ENCODE measurements around the gene UNC13C. TPM values are rescaled to one million over a fixed set of nuclear protein-coding genes. Genes with fewer than 3 reads are reported as not detected.
"Not testable (repeated sequence)": the region's sequence is repeated elsewhere in the genome, so short reads cannot be mapped to it uniquely, and the experiment has no call there.

The UNC13C gene
- total RNA-seq (2014; rRNA removed; shearing (Covaris generic)) (not detected in 2 replicates), polyA plus RNA-seq (2016; fragmentation: Nextera tagmentation; extraction: Ambion mirVana) (not detected in 2 replicates)

GRCh38 chr15:53978253-53978906 lies at the start of gene UNC13C:
Gene UNC13C, plus strand, starts transcription at chr15:53978441. Its CDS starts 34,463 bp downstream, at chr15:54012904.
- no peak within 1 kb of the TSS for H3K4me2 ChIP-seq (ENCODE audit: unreplicated experiment)
- H3K9me2 ChIP-seq (ENCODE audit: insufficient read depth): no peaks in the 10 kb centered on the region
- H3K4me1 ChIP-seq (ENCODE audit: insufficient read depth): no peaks in the 10 kb centered on the region
- in situ Hi-C loops (cut with MboI): no loop called here
- TF ChIP-seq EZH2phosphoT487 (IDR thresholded peaks at IDR 0.05; ENCODE audit: insufficient read depth, low read depth) (no peak), EZH2 (IDR thresholded peaks at IDR 0.05; ENCODE audit: insufficient read depth, poor library complexity, severe bottlenecking) (no peak)
- H3K4me3 ChIP-seq: peak within 1 kb of the TSS; percentile 29
- no peaks in the 10 kb centered on the region for H3K9me3 ChIP-seq (ENCODE audit: low read depth)
- H4K20me1 ChIP-seq (ENCODE audit: insufficient read depth): no peaks in the 10 kb centered on the region
- no peak within 1 kb of the TSS for H3K9ac ChIP-seq
- H2AFZ ChIP-seq: 0 out of 2 replicates have a peak within 1 kb of the TSS, but pooled peaks have one; percentile 14
- no peaks in the 10 kb centered on the region for H3K79me2 ChIP-seq (ENCODE audit: insufficient read depth)
- DNase-seq: peak; percentile 3
- 2% methylated on average over 30 of the region's 30 CpGs for WGBS, 2 experiments (ENCODE audit: low coverage in 1 of 2, low lambda C conversion rate in 2 of 2, missing lambda C conversion rate in 2 of 2)
- no peak within 1 kb of the TSS for H3K27ac ChIP-seq
- no peaks in the 10 kb centered on the region for H3K27me3 ChIP-seq (replicated peaks; ENCODE audit: insufficient read depth)
- H3F3A ChIP-seq (ENCODE audit: insufficient read depth): no peaks in the 10 kb centered on the region
- no peaks in the 10 kb centered on the region for H3K36me3 ChIP-seq (ENCODE audit: low read depth)

GRCh38 chr15:53936137-53936536 lies 42.1 kb upstream of the UNC13C start:
- H3K4me3 ChIP-seq: no peak overlapping the region
- H3K9ac ChIP-seq: no peak overlapping the region
- H3K27me3 ChIP-seq (replicated peaks; ENCODE audit: insufficient read depth): no peaks in the 10 kb centered on the region
- H3K79me2 ChIP-seq (ENCODE audit: insufficient read depth): no peaks in the 10 kb centered on the region
- no peaks in the 10 kb centered on the region for H4K20me1 ChIP-seq (ENCODE audit: insufficient read depth)
- no peaks in the 10 kb centered on the region for H3K9me2 ChIP-seq (ENCODE audit: insufficient read depth)
- no peaks in the 10 kb centered on the region for H3K36me3 ChIP-seq (ENCODE audit: low read depth)
- no peaks in the 10 kb centered on the region for H3F3A ChIP-seq (ENCODE audit: insufficient read depth)
- no peak overlapping the region for H3K4me2 ChIP-seq (ENCODE audit: unreplicated experiment)
- H3K27ac ChIP-seq: no peak overlapping the region
- DNase-seq: no peak
- TF ChIP-seq EZH2 (IDR thresholded peaks at IDR 0.05; ENCODE audit: insufficient read depth, poor library complexity, severe bottlenecking) (no peak), EZH2phosphoT487 (IDR thresholded peaks at IDR 0.05; ENCODE audit: insufficient read depth, low read depth) (no peak)
- H3K9me3 ChIP-seq (ENCODE audit: low read depth): no peaks in the 10 kb centered on the region
- in situ Hi-C loops (cut with MboI): no loop called here
- no peaks in the 10 kb centered on the region for H3K4me1 ChIP-seq (ENCODE audit: insufficient read depth)
- no peak overlapping the region for H2AFZ ChIP-seq

- H3K9ac ChIP-seq; H3K4me1 ChIP-seq (ENCODE audit: insufficient read depth); H3F3A ChIP-seq (ENCODE audit: insufficient read depth); H3K4me3 ChIP-seq; DNase-seq; H4K20me1 ChIP-seq (ENCODE audit: insufficient read depth); H3K4me2 ChIP-seq (ENCODE audit: unreplicated experiment); H3K36me3 ChIP-seq (ENCODE audit: low read depth); in situ Hi-C loops (cut with MboI); H3K9me2 ChIP-seq (ENCODE audit: insufficient read depth); H3K79me2 ChIP-seq (ENCODE audit: insufficient read depth); H2AFZ ChIP-seq; H3K27ac ChIP-seq; H3K27me3 ChIP-seq (replicated peaks; ENCODE audit: insufficient read depth); H3K9me3 ChIP-seq (ENCODE audit: low read depth): not testable (repeated sequence)
- 16 to 24% methylated on average over 2 of the region's 2 CpGs for WGBS, 2 experiments (ENCODE audit: low coverage in 1 of 2, low lambda C conversion rate in 2 of 2, missing lambda C conversion rate in 2 of 2)
These were observed 40.6 kb upstream of the UNC13C start for GRCh38 chr15:53937632-53938031.

- no peak overlapping the region for H3K4me2 ChIP-seq (ENCODE audit: unreplicated experiment)
- H3K27me3 ChIP-seq (replicated peaks; ENCODE audit: insufficient read depth): no peaks in the 10 kb centered on the region
- no peaks in the 10 kb centered on the region for H3K79me2 ChIP-seq (ENCODE audit: insufficient read depth)
- no peaks in the 10 kb centered on the region for H3K36me3 ChIP-seq (ENCODE audit: low read depth)
- H3K27ac ChIP-seq: no peak overlapping the region
- no peak overlapping the region for H3K4me3 ChIP-seq
- no peak for TF ChIP-seq EZH2phosphoT487 (IDR thresholded peaks at IDR 0.05; ENCODE audit: insufficient read depth, low read depth)
- no peak for TF ChIP-seq EZH2 (IDR thresholded peaks at IDR 0.05; ENCODE audit: insufficient read depth, poor library complexity, severe bottlenecking)
- in situ Hi-C loops (cut with MboI): no loop called here
- DNase-seq: no peak
- 3 to 5% methylated on average over 3 of the region's 3 CpGs for WGBS, 2 experiments (ENCODE audit: low coverage in 1 of 2, low lambda C conversion rate in 2 of 2, missing lambda C conversion rate in 2 of 2)
- H3K4me1 ChIP-seq (ENCODE audit: insufficient read depth): no peaks in the 10 kb centered on the region
- H3F3A ChIP-seq (ENCODE audit: insufficient read depth): no peaks in the 10 kb centered on the region
- no peaks in the 10 kb centered on the region for H3K9me3 ChIP-seq (ENCODE audit: low read depth)
- H4K20me1 ChIP-seq (ENCODE audit: insufficient read depth): no peaks in the 10 kb centered on the region
- H3K9ac ChIP-seq: no peak overlapping the region
- H3K9me2 ChIP-seq (ENCODE audit: insufficient read depth): no peaks in the 10 kb centered on the region
- no peak overlapping the region for H2AFZ ChIP-seq
These were observed 27.7 kb upstream of the UNC13C start for GRCh38 chr15:53950572-53950971.

DNA sequence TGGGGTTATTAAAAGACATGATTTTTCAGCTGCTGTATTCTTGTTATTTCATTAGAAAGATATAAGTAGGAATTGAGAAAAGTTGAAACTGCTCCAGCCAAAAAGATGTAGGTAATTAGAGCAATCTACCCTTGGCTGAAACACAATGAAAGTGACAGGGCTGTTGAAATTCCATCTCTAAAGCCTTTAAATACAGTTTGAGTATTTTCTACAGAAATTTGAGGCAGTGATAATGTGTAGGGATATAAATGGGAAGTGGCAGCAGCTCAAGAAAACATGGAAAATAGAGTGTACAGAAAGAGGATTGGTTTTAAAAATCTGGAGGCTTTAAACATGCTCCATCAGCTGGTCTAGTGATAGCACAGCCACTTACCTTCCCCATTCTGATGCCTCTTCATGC lies 22.8 kb upstream of the UNC13C start:
- Histone ChIP-seq H3K4me2 (ENCODE audit: unreplicated experiment) (no peak overlapping the region), H3K9ac (no peak overlapping the region), H3K9me2 (ENCODE audit: insufficient read depth) (no peaks in the 10 kb centered on the region), H3K36me3 (ENCODE audit: low read depth) (no peaks in the 10 kb centered on the region), H3K27me3 (replicated peaks; ENCODE audit: insufficient read depth) (no peaks in the 10 kb centered on the region), H3K4me3 (no peak overlapping the region), H3K9me3 (ENCODE audit: low read depth) (no peaks in the 10 kb centered on the region), H3K4me1 (ENCODE audit: insufficient read depth) (no peaks in the 10 kb centered on the region), H2AFZ (no peak overlapping the region), H3K27ac (no peak overlapping the region), H3F3A (ENCODE audit: insufficient read depth) (no peaks in the 10 kb centered on the region), H3K79me2 (ENCODE audit: insufficient read depth) (no peaks in the 10 kb centered on the region), H4K20me1 (ENCODE audit: insufficient read depth) (no peaks in the 10 kb centered on the region)
- TF ChIP-seq EZH2 (IDR thresholded peaks at IDR 0.05; ENCODE audit: insufficient read depth, poor library complexity, severe bottlenecking): no peak
- no peak for TF ChIP-seq EZH2phosphoT487 (IDR thresholded peaks at IDR 0.05; ENCODE audit: insufficient read depth, low read depth)
- in situ Hi-C loops (cut with MboI): no loop called here
- DNase-seq: no peak
